Ramos (cell line): Measurements from ENCODE around the gene MED8.

Experiments
- in situ Hi-C: fragments of 300-500 bp; cut with MboI; formaldehyde crosslinking; loops from one replicate; pipeline ENCODE4 v1.14.3; 2022; ENCODE audit warnings: low sequenced_read_pairs; ENCODE audit not compliant: unreplicated experiment

Gene MED8

GRCh38 chr1:43340559-43340958 is 49.0 kb downstream of the MED8 start:
- in situ Hi-C loops = no loop called here

DNA sequence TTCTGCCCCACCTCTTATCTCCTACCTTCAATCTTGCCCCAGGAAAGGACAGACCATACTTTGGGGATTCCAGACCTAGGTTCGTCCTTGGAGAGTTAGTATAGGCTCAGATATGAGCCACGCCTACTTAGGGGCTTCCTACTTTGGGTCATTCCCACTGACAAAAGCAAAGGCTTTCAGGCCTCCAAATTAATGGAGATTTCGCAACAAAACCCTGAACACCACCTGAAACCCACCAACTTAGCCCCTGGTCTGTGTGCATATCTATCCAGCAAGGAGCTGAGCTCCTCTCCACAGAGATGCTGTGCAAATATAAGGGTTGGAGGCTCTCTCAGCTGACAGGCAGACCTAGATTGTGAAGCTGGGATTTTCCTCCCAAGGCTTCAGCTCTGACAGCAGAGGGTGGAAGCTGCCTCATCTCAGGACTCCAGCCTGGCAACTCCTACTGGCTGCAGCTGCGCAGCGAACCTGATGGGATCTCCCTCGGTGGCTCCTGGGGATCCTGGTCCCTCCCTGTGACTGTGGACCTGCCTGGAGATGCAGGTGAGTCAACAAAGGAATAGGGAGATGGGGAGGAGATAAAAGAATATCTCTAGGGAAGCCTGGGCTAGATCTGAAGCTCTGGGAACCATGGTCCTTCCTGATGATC is 49.9 kb downstream of the MED8 start:
- in situ Hi-C loops = no loop called here

DNA sequence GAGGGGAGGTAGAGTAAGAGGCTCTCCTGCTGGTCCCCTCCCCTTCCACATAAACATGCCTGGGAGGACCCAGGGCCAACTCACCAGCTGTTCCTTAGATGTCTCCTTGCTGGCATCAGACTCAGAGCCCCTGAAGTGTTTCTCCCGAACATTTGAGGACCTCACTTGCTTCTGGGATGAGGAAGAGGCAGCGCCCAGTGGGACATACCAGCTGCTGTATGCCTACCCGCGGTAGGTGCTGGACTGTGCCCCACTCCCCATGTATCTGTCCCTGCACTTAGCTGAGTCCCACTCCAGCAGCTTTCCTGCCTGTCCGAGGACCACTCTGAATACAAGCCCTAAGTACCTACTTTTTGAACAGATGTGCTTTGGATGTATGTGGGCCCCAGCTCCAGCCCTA is 51.6 kb downstream of the MED8 start:
- in situ Hi-C loops = no loop called here

- in situ Hi-C loops = no loop called here
These were observed 52.0 kb downstream of the MED8 start, which contains the start of gene MPL for GRCh38 chr1:43337588-43337987. MPL (plus strand) TSS chr1:43337818; CDS start chr1:43337849, 31 bp downstream.

DNA sequence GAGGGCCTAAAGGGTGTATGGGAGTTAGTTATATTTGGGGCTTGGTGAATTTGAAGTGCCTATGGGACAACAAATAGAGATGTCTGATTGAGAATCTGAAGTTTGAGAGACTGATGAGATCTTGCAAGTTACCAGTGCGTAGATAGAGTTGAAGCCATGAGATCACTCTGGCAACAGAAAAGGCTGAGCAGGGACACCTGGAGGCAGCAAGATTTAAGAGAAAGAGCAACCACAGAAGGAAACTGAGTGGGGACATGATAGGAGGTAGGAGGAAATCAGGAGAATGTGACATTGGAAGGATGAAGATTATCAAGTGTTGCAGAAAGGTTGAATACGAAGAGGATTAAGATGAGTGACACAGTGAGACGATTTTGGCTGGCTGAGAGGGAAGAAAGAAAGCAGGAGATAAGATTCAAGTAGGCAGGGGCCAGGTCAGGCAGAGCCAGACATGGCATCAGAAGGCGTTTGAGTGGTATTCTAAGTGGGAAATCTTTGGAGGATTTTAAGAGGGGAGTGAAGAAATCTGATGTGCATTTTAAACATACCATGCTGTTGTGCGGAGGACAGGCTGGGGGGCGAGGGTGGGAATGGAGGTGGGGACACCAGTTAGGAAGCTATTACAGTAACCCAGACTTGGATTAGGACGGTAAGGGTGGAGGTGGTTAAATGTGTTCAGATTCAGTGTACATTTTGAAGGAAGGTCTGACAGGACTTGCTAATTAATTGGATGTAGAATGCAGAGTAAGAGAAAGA is 55.0 kb downstream of the MED8 start:
- in situ Hi-C loops = no loop called here
